Upper lobe of right lung (tissue), 1 donor: ENCODE measurements around the gene ADRA2A. TPM values are rescaled to one million over a fixed set of nuclear protein-coding genes. Genes with fewer than 3 reads are reported as not detected.

ENCODE experiments used
- ATAC-seq: fragments of 200-7000 bp; cut with Tn5 transposase; one replicate; pipeline ENCODE4 v1.9.1; 2020; ENCODE audit warnings: mild to moderate bottlenecking, moderate library complexity
- DNase-seq: peaks from one replicate; pipeline ENCODE4 v3.0.0-alpha.2; 2020
- H3K27ac ChIP-seq: fragments of 200-600 bp; one replicate; pipeline ENCODE4 v1.8.0; 2022
- H3K27me3 ChIP-seq: fragments of 200-600 bp; one replicate; pipeline ENCODE4 v1.8.0; 2022; ENCODE audit warnings: mild to moderate bottlenecking
- H3K36me3 ChIP-seq: fragments of 200-600 bp; one replicate; pipeline ENCODE4 v1.8.0; 2022
- H3K4me1 ChIP-seq: fragments of 200-600 bp; one replicate; pipeline ENCODE4 v1.8.0; 2022
- H3K4me3 ChIP-seq: fragments of 200-600 bp; one replicate; pipeline ENCODE4 v1.8.0; 2022; ENCODE audit warnings: mild to moderate bottlenecking
- H3K9me3 ChIP-seq: fragments of 200-600 bp; one replicate; pipeline ENCODE4 v1.8.0; 2022
- CTCF ChIP-seq: fragments of 200-600 bp; IDR thresholded peaks from one replicate; pipeline ENCODE4 v1.8.0; 2022; ENCODE audit warnings: antibody characterized with exemption
- intact Hi-C: fragments of 100-400 bp; cut with DNase I; formaldehyde crosslinking; loops from one replicate; pipeline ENCODE4 v1.11.0; 2022
- total RNA-seq: library from RNA; stranded (reverse); fragmentation: NEBNext Ultra II Directional; extraction: Animal tissue kit (Norgen Biotek cat#: 25700); gene quantifications from one replicate; pipeline ENCODE4 v1.2.1, GENCODE V29; 2021
- donor health status: DM: no; HTN: yes; CAD: no; lungs with severe emphysema.

Gene ADRA2A
- total RNA-seq, 1 donor from 2014 or later: 4.9 TPM

- Histone ChIP-seq H3K4me1 (no peaks in the 10 kb centered on the region), H3K36me3 (no peaks in the 10 kb centered on the region), H3K27ac (no peak overlapping the region), H3K4me3 (no peak overlapping the region), H3K9me3 (peaks cover 5% of the 10 kb centered on the region), H3K27me3 (no peaks in the 10 kb centered on the region)
- TF ChIP-seq CTCF: no peak
- intact Hi-C loops: no loop called here
- no peak for ATAC-seq
- DNase-seq: no peak
Measured at GRCh38 chr10:111039522-111039921, 37.3 kb upstream of the ADRA2A start.

- Histone ChIP-seq H3K36me3 (no peaks in the 10 kb centered on the region), H3K4me1 (no peaks in the 10 kb centered on the region), H3K9me3 (no peaks in the 10 kb centered on the region), H3K27ac (no peak overlapping the region), H3K4me3 (no peak overlapping the region), H3K27me3 (no peaks in the 10 kb centered on the region)
- DNase-seq (no peak), ATAC-seq (no peak)
- intact Hi-C loops: no loop called here
- no peak for TF ChIP-seq CTCF
Measured at GRCh38 chr10:111057006-111057405, 19.8 kb upstream of the ADRA2A start.

GRCh38 chr10:111063471-111063870, 13.4 kb upstream of the ADRA2A start:
- intact Hi-C loops: no loop called here
- Histone ChIP-seq H3K4me3 (no peak overlapping the region), H3K9me3 (no peaks in the 10 kb centered on the region), H3K27ac (no peak overlapping the region), H3K4me1 (no peaks in the 10 kb centered on the region), H3K36me3 (no peaks in the 10 kb centered on the region), H3K27me3 (no peaks in the 10 kb centered on the region)
- no peak for TF ChIP-seq CTCF
- DNase-seq: no peak
- no peak for ATAC-seq

- Histone ChIP-seq H3K4me3 (no peak overlapping the region), H3K36me3 (no peaks in the 10 kb centered on the region), H3K27me3 (peaks cover 40% of the 10 kb centered on the region), H3K27ac (no peak overlapping the region), H3K9me3 (no peaks in the 10 kb centered on the region), H3K4me1 (peaks cover 16% of the 10 kb centered on the region)
- ATAC-seq: no peak
- no peak for DNase-seq
- intact Hi-C loops: no loop called here
- no peak for TF ChIP-seq CTCF
Measured at GRCh38 chr10:111072232-111072631, 4.6 kb upstream of the ADRA2A start.

- H3K4me1 ChIP-seq: peaks cover 30% of the 10 kb centered on the region
- peaks cover 62% of the 10 kb centered on the region for H3K27me3 ChIP-seq
- no peak overlapping the region for H3K27ac ChIP-seq
- no peaks in the 10 kb centered on the region for H3K36me3 ChIP-seq
- no peaks in the 10 kb centered on the region for H3K9me3 ChIP-seq
- no peak for TF ChIP-seq CTCF
- intact Hi-C loops: no loop called here
- DNase-seq (no peak), ATAC-seq (no peak)
- H3K4me3 ChIP-seq: peak overlapping the region; percentile 50
Measured at GRCh38 chr10:111075577-111076185, 1.1 kb upstream of the ADRA2A start.

GRCh38 chr10:111076191-111076681, 593 bp upstream of the ADRA2A start:
- ATAC-seq (peak; percentile 79), DNase-seq (peak; percentile 78)
- Histone ChIP-seq H3K27me3 (peaks cover 62% of the 10 kb centered on the region), H3K4me1 (peaks cover 30% of the 10 kb centered on the region), H3K9me3 (no peaks in the 10 kb centered on the region), H3K36me3 (no peaks in the 10 kb centered on the region), H3K27ac (no peak overlapping the region), H3K4me3 (peak overlapping the region; percentile 50)
- peak; percentile 75 for TF ChIP-seq CTCF
- intact Hi-C loops: no loop called here
